K562 (cell line): ENCODE measurements around the gene GDF15. TPM values are rescaled to one million over a fixed set of nuclear protein-coding genes. Genes with fewer than 3 reads are reported as not detected.

Source experiments
- ARID4B ChIP-seq: sonication (generic); formaldehyde crosslinking; IDR thresholded peaks from 2 replicates; pipeline ENCODE4 v1.8.0; 2022; ENCODE audit warnings: mild to moderate bottlenecking, missing genetic modification reagents
- CBX1 ChIP-seq: sonication (generic); IDR thresholded peaks from 2 replicates; pipeline ENCODE4 v1.6.1; 2016; ENCODE audit warnings: antibody characterized with exemption, low read depth, mild to moderate bottlenecking
- EGR1 ChIP-seq: fragments of 450-650 bp; conservative IDR thresholded peaks from 2 replicates; pipeline ENCODE4 v1.6.1; 2017; ENCODE audit warnings: mild to moderate bottlenecking
- HSF4 ChIP-seq: fragments of 250-450 bp; sonication (Bioruptor Pico); IDR thresholded peaks from 2 replicates; pipeline ENCODE4 v2.1.2; 2022; ENCODE audit warnings: mild to moderate bottlenecking, moderate library complexity, borderline replicate concordance
- NEUROD1 ChIP-seq: fragments of 150-350 bp; IDR thresholded peaks from 2 replicates; pipeline ENCODE4 v1.6.1; 2014; ENCODE audit warnings: borderline replicate concordance, low read length, low read depth; ENCODE audit not compliant: partially characterized antibody
- POLR2AphosphoS5 ChIP-seq: IDR thresholded peaks from 2 replicates; pipeline ENCODE4 v1.6.1; 2011; ENCODE audit warnings: mild to moderate bottlenecking, low read depth, low read length, moderate library complexity; ENCODE audit not compliant: control insufficient read depth, insufficient read depth
- SMARCA5 ChIP-seq: fragments of 450-650 bp; IDR thresholded peaks from 2 replicates; pipeline ENCODE4 v1.6.1; 2016
- SPI1 ChIP-seq: IDR thresholded peaks from 2 replicates; pipeline ENCODE4 v1.6.1; 2011; ENCODE audit warnings: low read depth, low read length, control low read depth, borderline replicate concordance
- ZBTB7A ChIP-seq: IDR thresholded peaks from 2 replicates; pipeline ENCODE4 v1.6.1; 2011; ENCODE audit warnings: low read depth, mild to moderate bottlenecking, low read length, moderate library complexity, borderline replicate concordance; ENCODE audit not compliant: control insufficient read depth
- ZFP36 ChIP-seq: fragments of 150-350 bp; IDR thresholded peaks from 2 replicates; pipeline ENCODE4 v1.6.1; 2018; ENCODE audit warnings: low read length, low read depth; ENCODE audit not compliant: partially characterized antibody
- ZNF436 ChIP-seq: fragments of 250-450, 450-650 bp; sonication (Bioruptor Pico); formaldehyde crosslinking; IDR thresholded peaks from 2 replicates; pipeline ENCODE4 v1.7.0; 2020; ENCODE audit warnings: mild to moderate bottlenecking
- ZNF655 ChIP-seq: fragments of 250-450 bp; sonication (Bioruptor Pico); IDR thresholded peaks from 2 replicates; pipeline ENCODE4 v1.5.0; 2021
- ZNF695 ChIP-seq: fragments of 450-650 bp; formaldehyde crosslinking; IDR thresholded peaks from 2 replicates; pipeline ENCODE4 v1.4.0; 2020; ENCODE audit warnings: mild to moderate bottlenecking, moderate library complexity
- polyA plus RNA-seq, 8 experiments: library from polyadenylated mRNA; depleted of rRNA in 4 of 8; stranded (reverse) in 5 of 8; unstranded in 3 of 8; fragments of >200 nt; fragmentation: Nextera tagmentation in 2 of 8; fragmentation: Illumina TruSeq in 1 of 8; extraction: Ambion mirVana in 2 of 8; extraction: Trizol in 1 of 8; gene quantifications; 2 replicates each; pipeline versions ENCODE4 v1.2.1 to v1.2.3, GENCODE V29; 2011 to 2014; ENCODE audit warnings: inconsistent platforms in 1 of 8, missing spikeins in 1 of 8
- total RNA-seq, 7 experiments: library from RNA; depleted of rRNA in 6 of 7; stranded (reverse); fragments of >200 nt in 6 of 7; fragmentation: Illumina TruSeq in 2 of 7; extraction: Trizol in 2 of 7; gene quantifications; 2 replicates each; pipeline versions ENCODE4 v1.2.1 to v1.2.3, GENCODE V29; 2011 to 2021; ENCODE audit warnings: low replicate concordance in 1 of 7
- TF ChIP-seq, protein P1 (sequence below): fragments of 450-650 bp; formaldehyde crosslinking; IDR thresholded peaks from 2 replicates; pipeline ENCODE4 v1.4.0; 2020; ENCODE audit warnings: mild to moderate bottlenecking, mixed read lengths
- TF ChIP-seq, protein P2 (sequence below): fragments of 250-450 bp; sonication (Bioruptor Pico); IDR thresholded peaks from 2 replicates; pipeline ENCODE4 v1.8.0; 2022; ENCODE audit warnings: inconsistent platforms, mild to moderate bottlenecking, moderate library complexity, borderline replicate concordance
- TF ChIP-seq, protein P3 (sequence below): sonication (generic); formaldehyde crosslinking; IDR thresholded peaks from 2 replicates; pipeline ENCODE4 v1.8.0; 2022; ENCODE audit warnings: missing genetic modification reagents, mild to moderate bottlenecking, moderate library complexity, borderline replicate concordance

GDF15 gene
- total and polyA plus RNA-seq, 9 of the 15 experiments (the other 6 are each of a cell fraction or from before 2014, with no cell fraction given): 2.3 to 82.4 (median 12.5) TPM

DNA sequence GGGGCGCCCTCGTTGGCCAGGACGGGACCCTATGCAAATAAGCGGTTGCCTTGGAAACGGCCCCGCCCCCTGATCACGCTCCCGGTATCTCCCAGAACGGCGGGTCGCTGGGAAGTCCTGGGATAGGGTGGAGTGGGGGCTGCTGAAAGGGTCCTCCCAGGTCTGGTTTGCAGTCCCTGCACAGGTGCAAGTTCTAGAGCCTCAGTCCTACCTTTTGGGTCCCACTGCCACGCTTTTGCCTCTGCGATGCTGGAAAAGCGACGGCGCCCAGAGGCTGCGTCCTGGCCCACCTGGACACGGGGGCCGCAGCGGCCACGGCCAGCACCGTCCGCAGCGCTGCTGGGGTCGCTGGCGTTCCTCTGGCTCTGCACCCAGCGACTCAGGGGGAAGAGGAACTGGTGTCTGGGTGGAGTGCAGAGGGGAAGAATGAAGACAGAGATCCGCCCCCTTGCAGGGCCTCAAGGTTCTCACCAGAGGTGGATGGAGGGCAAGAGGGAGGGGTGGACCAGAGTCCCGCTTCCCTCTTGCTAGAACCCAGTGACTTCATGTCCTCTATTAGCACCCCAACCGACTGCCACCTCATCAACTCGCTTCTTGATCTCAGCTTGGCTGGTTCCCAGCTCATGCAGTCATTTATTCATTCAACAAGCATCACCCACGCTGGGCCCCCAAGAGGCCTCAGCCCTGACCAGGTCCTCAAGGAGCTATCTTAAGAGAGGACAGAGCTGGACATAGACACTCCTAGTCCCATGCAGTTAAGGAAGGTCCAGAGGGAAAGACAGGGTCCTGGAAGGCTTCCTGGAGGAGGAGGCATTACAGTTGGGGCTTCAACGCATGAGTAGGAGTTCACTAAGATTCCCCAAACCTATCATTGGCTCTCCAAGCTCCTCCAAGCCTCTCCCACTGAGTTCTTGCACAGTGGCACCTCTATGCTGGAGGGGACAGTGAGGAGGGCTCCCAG is 11.6 kb downstream of the GDF15 start, which contains the start of gene LRRC25 (continued):
- TF ChIP-seq, protein P1, sequence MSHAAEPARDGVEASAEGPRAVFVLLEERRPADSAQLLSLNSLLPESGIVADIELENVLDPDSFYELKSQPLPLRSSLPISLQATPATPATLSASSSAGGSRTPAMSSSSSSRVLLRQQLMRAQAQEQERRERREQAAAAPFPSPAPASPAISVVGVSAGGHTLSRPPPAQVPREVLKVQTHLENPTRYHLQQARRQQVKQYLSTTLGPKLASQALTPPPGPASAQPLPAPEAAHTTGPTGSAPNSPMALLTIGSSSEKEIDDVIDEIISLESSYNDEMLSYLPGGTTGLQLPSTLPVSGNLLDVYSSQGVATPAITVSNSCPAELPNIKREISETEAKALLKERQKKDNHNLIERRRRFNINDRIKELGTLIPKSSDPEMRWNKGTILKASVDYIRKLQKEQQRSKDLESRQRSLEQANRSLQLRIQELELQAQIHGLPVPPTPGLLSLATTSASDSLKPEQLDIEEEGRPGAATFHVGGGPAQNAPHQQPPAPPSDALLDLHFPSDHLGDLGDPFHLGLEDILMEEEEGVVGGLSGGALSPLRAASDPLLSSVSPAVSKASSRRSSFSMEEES (CRISPR knock-in tag): no peak
- TF ChIP-seq NEUROD1 (no peak), SMARCA5 (0 out of 2 replicates have a peak, but pooled peaks have one; percentile 39), ZNF436 (CRISPR knock-in tag) (peak; percentile 94), EGR1 (peak; percentile 18), ARID4B (CRISPR knock-in tag) (no peak), ZFP36 (peak; percentile 99), ZNF695 (CRISPR knock-in tag) (no peak), CBX1 (0 out of 2 replicates have a peak, but pooled peaks have one; percentile 27), SPI1 (peak; percentile 79; the same call in 1 of the 2 replicates), HSF4 (CRISPR knock-in tag) (no peak), ZNF655 (CRISPR knock-in tag) (no peak), ZBTB7A (peak; percentile 44; the same call in 1 of the 2 replicates), POLR2AphosphoS5 (no peak)
- TF ChIP-seq, protein P2, sequence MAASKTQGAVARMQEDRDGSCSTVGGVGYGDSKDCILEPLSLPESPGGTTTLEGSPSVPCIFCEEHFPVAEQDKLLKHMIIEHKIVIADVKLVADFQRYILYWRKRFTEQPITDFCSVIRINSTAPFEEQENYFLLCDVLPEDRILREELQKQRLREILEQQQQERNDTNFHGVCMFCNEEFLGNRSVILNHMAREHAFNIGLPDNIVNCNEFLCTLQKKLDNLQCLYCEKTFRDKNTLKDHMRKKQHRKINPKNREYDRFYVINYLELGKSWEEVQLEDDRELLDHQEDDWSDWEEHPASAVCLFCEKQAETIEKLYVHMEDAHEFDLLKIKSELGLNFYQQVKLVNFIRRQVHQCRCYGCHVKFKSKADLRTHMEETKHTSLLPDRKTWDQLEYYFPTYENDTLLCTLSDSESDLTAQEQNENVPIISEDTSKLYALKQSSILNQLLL (CRISPR knock-in tag): no peak
- TF ChIP-seq, protein P3, sequence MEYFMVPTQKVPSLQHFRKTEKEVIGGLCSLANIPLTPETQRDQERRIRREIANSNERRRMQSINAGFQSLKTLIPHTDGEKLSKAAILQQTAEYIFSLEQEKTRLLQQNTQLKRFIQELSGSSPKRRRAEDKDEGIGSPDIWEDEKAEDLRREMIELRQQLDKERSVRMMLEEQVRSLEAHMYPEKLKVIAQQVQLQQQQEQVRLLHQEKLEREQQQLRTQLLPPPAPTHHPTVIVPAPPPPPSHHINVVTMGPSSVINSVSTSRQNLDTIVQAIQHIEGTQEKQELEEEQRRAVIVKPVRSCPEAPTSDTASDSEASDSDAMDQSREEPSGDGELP: peak; percentile 57; the same call in 1 of the 2 replicates
